GM19025 (cell line): ENCODE measurements around the gene POF1B.

ENCODE experiments used
- ATAC-seq: cut with Tn5 transposase; IDR thresholded peaks from one replicate; pipeline ENCODE4 v1.9.1; 2021; ENCODE audit warnings: mild to moderate bottlenecking, low read depth, moderate library complexity; ENCODE audit not compliant: unreplicated experiment

Gene POF1B

GRCh38 chrX:85243761-85244449 lies 135.6 kb downstream of the POF1B start, which contains the start of the genes SATL1 and ZNF711:
TSS of gene SATL1 (minus strand) at chrX:85243779. CDS start at chrX:85108968, 134,811 bp downstream.
TSS of gene ZNF711 (plus strand) at chrX:85243991. CDS start at chrX:85247573, 3,582 bp downstream.
- ATAC-seq = peak; percentile 42

- ATAC-seq = no peak
Observed at GRCh38 chrX:85243155-85243554, 136.3 kb downstream of the POF1B start.
